ENCODE data around the gene ZNF750. TPM values are rescaled to one million over a fixed set of nuclear protein-coding genes. Genes with fewer than 3 reads are reported as not detected.
A peak's percentile ranks its signal among the peaks of the same experiment; 100 is the strongest.

The ZNF750 gene
- total RNA-seq, 2 experiments from 2014 or later = not detected

- H3K4me3 Mint-ChIP-seq = no peak overlapping the region
- no peak overlapping the region for H3K4me3 ChIP-seq (ENCODE audit: low read length)
- no peak overlapping the region for H3K27ac ChIP-seq (ENCODE audit: low read depth in 1 of 2, low read length in 2 of 2)
- CTCF ChIA-PET = interaction anchor here (1.3 to 1.8 kb wide), 2 partner anchors 9 to 13 kb away, joined by 3 to 6 read pairs; no protein-coding TSS in a partner anchor
- H3K36me3 ChIP-seq (ENCODE audit: insufficient read depth, low read length) = peaks cover 27% of the 10 kb centered on the region
- no peak for ATAC-seq (ENCODE audit: poor library complexity)
- no peak for DNase-seq
- H3K9me3 Mint-ChIP-seq = no peaks in the 10 kb centered on the region
- intact Hi-C loops (cut with DNase I, micrococcal nuclease) = no loop called here
- H3K27me3 Mint-ChIP-seq = no peaks in the 10 kb centered on the region
- no peaks in the 10 kb centered on the region for H3K27me3 ChIP-seq (ENCODE audit: control insufficient read depth in 1 of 2, insufficient read depth in 2 of 2, low read length in 2 of 2)
- POLR2A ChIA-PET = no interaction called here
- H3K4me1 Mint-ChIP-seq (ENCODE audit: low read depth) = peaks cover 27% of the 10 kb centered on the region
- H3K4me1 ChIP-seq (ENCODE audit: insufficient read depth, low read length) = peaks cover 40% of the 10 kb centered on the region
- H3K27ac Mint-ChIP-seq = peak overlapping the region; percentile 66
- TF ChIP-seq, protein P1, sequence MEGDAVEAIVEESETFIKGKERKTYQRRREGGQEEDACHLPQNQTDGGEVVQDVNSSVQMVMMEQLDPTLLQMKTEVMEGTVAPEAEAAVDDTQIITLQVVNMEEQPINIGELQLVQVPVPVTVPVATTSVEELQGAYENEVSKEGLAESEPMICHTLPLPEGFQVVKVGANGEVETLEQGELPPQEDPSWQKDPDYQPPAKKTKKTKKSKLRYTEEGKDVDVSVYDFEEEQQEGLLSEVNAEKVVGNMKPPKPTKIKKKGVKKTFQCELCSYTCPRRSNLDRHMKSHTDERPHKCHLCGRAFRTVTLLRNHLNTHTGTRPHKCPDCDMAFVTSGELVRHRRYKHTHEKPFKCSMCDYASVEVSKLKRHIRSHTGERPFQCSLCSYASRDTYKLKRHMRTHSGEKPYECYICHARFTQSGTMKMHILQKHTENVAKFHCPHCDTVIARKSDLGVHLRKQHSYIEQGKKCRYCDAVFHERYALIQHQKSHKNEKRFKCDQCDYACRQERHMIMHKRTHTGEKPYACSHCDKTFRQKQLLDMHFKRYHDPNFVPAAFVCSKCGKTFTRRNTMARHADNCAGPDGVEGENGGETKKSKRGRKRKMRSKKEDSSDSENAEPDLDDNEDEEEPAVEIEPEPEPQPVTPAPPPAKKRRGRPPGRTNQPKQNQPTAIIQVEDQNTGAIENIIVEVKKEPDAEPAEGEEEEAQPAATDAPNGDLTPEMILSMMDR (IDR thresholded peaks at IDR 0.05) = no peak
- H3K36me3 Mint-ChIP-seq (ENCODE audit: low read depth) = peaks cover 26% of the 10 kb centered on the region
- H3K9me3 ChIP-seq (ENCODE audit: control insufficient read depth in 1 of 2, insufficient read depth in 1 of 2, low read length in 2 of 2) = no peaks in the 10 kb centered on the region
Measured at GRCh38 chr17:82876602-82877379, 37.0 kb upstream of the ZNF750 start.

DNA sequence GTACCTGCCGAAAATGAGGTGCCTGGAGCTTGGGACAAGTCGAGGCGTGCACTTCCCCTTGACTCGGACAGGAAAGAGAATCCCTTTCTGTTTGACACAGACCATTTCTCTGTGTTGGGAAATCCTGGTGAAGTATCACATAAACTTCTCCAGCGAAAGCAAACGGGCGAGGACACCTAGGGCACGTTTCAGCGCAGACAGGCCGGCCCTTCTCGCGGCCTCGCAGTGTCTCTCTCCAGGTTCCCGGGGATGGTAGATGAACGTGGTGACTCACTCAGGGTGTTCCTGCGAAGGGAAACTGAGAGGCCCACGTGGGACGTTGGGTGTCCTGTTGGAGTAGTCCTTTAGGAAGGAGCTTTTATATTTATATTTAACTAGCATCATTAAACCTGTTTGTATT lies 36.3 kb upstream of the ZNF750 start:
- Histone ChIP-seq H3K4me3 (ENCODE audit: low read length) (no peak overlapping the region), H3K9me3 (ENCODE audit: control insufficient read depth in 1 of 2, insufficient read depth in 1 of 2, low read length in 2 of 2) (no peaks in the 10 kb centered on the region), H3K4me1 (ENCODE audit: insufficient read depth, low read length) (peaks cover 36% of the 10 kb centered on the region), H3K27me3 (ENCODE audit: control insufficient read depth in 1 of 2, insufficient read depth in 2 of 2, low read length in 2 of 2) (no peaks in the 10 kb centered on the region), H3K27ac (ENCODE audit: low read depth in 1 of 2, low read length in 2 of 2) (no peak overlapping the region), H3K36me3 (ENCODE audit: insufficient read depth, low read length) (peaks cover 33% of the 10 kb centered on the region)
- DNase-seq (no peak), ATAC-seq (ENCODE audit: poor library complexity) (no peak)
- Mint-ChIP-seq H3K9me3 (no peaks in the 10 kb centered on the region), H3K27ac (no peak overlapping the region), H3K27me3 (no peaks in the 10 kb centered on the region), H3K4me1 (ENCODE audit: low read depth) (peaks cover 23% of the 10 kb centered on the region), H3K4me3 (no peak overlapping the region), H3K36me3 (ENCODE audit: low read depth) (peaks cover 26% of the 10 kb centered on the region)
- ChIA-PET CTCF (interaction anchor here (1.3 to 1.8 kb wide), 2 partner anchors 10 to 12 kb away, joined by 3 to 6 read pairs; no protein-coding TSS in a partner anchor), POLR2A (interaction anchor here (1.4 kb wide), 1 partner anchor 12 kb away, joined by 9 read pairs; no protein-coding TSS in a partner anchor)
- TF ChIP-seq, protein P1 (IDR thresholded peaks at IDR 0.05) = no peak
- intact Hi-C loops (cut with DNase I, micrococcal nuclease) = no loop called here

GRCh38 chr17:82875407-82875856 lies 35.6 kb upstream of the ZNF750 start:
- H3K4me1 ChIP-seq (ENCODE audit: insufficient read depth, low read length) = peaks cover 29% of the 10 kb centered on the region
- no peak overlapping the region for H3K27ac ChIP-seq (ENCODE audit: low read depth in 1 of 2, low read length in 2 of 2)
- no peak for ATAC-seq (ENCODE audit: poor library complexity)
- intact Hi-C loops (cut with DNase I, micrococcal nuclease) = no loop called here
- ChIA-PET POLR2A (interaction anchor here (1.4 kb wide), 1 partner anchor 11 kb away, joined by 9 read pairs; no protein-coding TSS in a partner anchor), CTCF (interaction anchor here (1.3 to 1.8 kb wide), 2 partner anchors 10 to 11 kb away, joined by 3 to 6 read pairs; no protein-coding TSS in a partner anchor)
- no peaks in the 10 kb centered on the region for H3K27me3 ChIP-seq (ENCODE audit: control insufficient read depth in 1 of 2, insufficient read depth in 2 of 2, low read length in 2 of 2)
- TF ChIP-seq, protein P1 (IDR thresholded peaks at IDR 0.05) = no peak
- H3K36me3 ChIP-seq (ENCODE audit: insufficient read depth, low read length) = peaks cover 40% of the 10 kb centered on the region
- DNase-seq = no peak
- Mint-ChIP-seq H3K27me3 (no peaks in the 10 kb centered on the region), H3K4me1 (ENCODE audit: low read depth) (peaks cover 21% of the 10 kb centered on the region), H3K9me3 (no peaks in the 10 kb centered on the region), H3K4me3 (no peak overlapping the region), H3K27ac (no peak overlapping the region), H3K36me3 (ENCODE audit: low read depth) (peaks cover 30% of the 10 kb centered on the region)
- no peaks in the 10 kb centered on the region for H3K9me3 ChIP-seq (ENCODE audit: control insufficient read depth in 1 of 2, insufficient read depth in 1 of 2, low read length in 2 of 2)
- H3K4me3 ChIP-seq (ENCODE audit: low read length) = no peak overlapping the region

All from CD4-positive, alpha-beta T cell (primary cell).